Tibial nerve (tissue), 4 donors: ENCODE results near the gene PHF10.

ENCODE experiments used
- EP300 ChIP-seq, 2 donors: sonication (generic); formaldehyde crosslinking; IDR thresholded peaks; one replicate each; pipeline ENCODE4 v1.6.1; 2017; ENCODE audit warnings: antibody characterized with exemption in 2 of 2, mild to moderate bottlenecking in 1 of 2
- POLR2A ChIP-seq, 2 donors: fragments of 450-650 bp; IDR thresholded peaks; one replicate each; pipeline ENCODE4 v1.6.1; 2017; ENCODE audit warnings: antibody characterized with exemption in 2 of 2, mild to moderate bottlenecking in 2 of 2, moderate library complexity in 2 of 2
- TF ChIP-seq, protein P1 (sequence below), 5 experiments: fragments of 200-600 bp in 3 of 5; fragments of 450-650 bp in 2 of 5; sonication (generic) in 3 of 5; IDR thresholded peaks; one replicate each; pipeline ENCODE4 v1.5.1; 2016 to 2019; ENCODE audit warnings: antibody characterized with exemption in 5 of 5, mild to moderate bottlenecking in 3 of 5, moderate library complexity in 2 of 5

DNA sequence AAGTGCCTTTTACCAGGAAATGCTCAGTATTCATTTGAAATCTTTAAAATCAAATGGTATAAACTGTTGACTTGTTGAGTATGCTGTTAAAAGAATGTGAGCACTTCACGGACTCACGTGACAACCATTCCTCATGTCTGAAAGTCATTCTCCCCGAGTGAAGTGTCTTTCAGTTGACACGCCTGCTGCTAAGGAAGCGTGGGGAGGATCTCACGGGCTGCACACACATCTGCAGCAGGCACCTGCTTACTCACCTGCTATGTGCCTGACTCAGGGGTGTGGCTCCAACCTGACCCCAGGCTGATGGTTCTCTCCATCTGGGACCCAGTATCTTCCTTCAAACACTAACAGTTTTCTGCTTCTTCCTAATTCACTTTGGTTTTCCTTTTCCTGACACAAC, 55.2 kb downstream of the PHF10 start:
- TF ChIP-seq, protein P1, sequence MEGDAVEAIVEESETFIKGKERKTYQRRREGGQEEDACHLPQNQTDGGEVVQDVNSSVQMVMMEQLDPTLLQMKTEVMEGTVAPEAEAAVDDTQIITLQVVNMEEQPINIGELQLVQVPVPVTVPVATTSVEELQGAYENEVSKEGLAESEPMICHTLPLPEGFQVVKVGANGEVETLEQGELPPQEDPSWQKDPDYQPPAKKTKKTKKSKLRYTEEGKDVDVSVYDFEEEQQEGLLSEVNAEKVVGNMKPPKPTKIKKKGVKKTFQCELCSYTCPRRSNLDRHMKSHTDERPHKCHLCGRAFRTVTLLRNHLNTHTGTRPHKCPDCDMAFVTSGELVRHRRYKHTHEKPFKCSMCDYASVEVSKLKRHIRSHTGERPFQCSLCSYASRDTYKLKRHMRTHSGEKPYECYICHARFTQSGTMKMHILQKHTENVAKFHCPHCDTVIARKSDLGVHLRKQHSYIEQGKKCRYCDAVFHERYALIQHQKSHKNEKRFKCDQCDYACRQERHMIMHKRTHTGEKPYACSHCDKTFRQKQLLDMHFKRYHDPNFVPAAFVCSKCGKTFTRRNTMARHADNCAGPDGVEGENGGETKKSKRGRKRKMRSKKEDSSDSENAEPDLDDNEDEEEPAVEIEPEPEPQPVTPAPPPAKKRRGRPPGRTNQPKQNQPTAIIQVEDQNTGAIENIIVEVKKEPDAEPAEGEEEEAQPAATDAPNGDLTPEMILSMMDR (IDR thresholded peaks at IDR 0.05), result no peak
- TF ChIP-seq POLR2A (IDR thresholded peaks at IDR 0.05) (no peak), EP300 (IDR thresholded peaks at IDR 0.05) (no peak)
